PC-3 (cell line): Measurements from ENCODE around the gene CRTC1.

Experiments used
- CTCF ChIP-seq: fragments of 300-600 bp; sonication (generic); conservative IDR thresholded peaks from 2 replicates; pipeline ENCODE4 v1.5.1; 2017; ENCODE audit warnings: antibody characterized with exemption, low read depth, mild to moderate bottlenecking, low read length
- EZH2 ChIP-seq: fragments of 300-600 bp; sonication (generic); IDR thresholded peaks from one replicate; pipeline ENCODE4 v1.6.1; 2017; ENCODE audit warnings: antibody characterized with exemption, mild to moderate bottlenecking, low read length; ENCODE audit not compliant: unreplicated experiment

DNA sequence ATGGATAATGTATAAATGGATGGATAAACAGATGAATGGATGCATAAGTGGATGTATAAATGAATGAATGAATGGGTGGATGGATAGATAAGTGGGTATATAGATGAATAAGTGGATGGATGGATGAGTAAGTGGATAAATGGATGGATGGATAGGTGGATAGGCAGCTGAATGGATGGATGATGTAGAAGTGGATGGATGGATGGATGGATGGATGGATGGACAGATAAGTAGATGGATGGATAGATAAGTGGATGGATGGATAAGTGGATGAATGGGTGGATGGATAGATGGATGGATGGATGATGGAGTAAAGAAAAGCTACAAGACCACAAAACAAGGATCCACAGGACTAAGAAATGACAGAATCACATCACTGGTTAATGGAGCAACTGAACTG, 116.6 kb downstream of the CRTC1 start:
- TF ChIP-seq CTCF (no peak), EZH2 (no peak)
